Adrenal gland (tissue), 5 donors: ENCODE data around the gene TRIM64.
"Not testable (repeated sequence)": the region's sequence is repeated elsewhere in the genome, so short reads cannot be mapped to it uniquely, and the experiment has no call there.

Experiments used
- POLR2A ChIP-seq, 2 donors: fragments of 450-650 bp; IDR thresholded peaks; one replicate each; pipeline ENCODE4 v1.6.1; 2017; ENCODE audit warnings: antibody characterized with exemption in 2 of 2, mild to moderate bottlenecking in 2 of 2, moderate library complexity in 1 of 2
- TF ChIP-seq, protein P1 (sequence below), 6 experiments: fragments of 450-650 bp in 4 of 6; fragments of 200-600 bp in 2 of 6; sonication (generic) in 1 of 6; IDR thresholded peaks; 1 replicate in 5 of 6; 2 replicates in 1 of 6; pipeline versions ENCODE4 v1.5.1 to v1.8.0; 2016 to 2021; ENCODE audit warnings: antibody characterized with exemption in 6 of 6, mild to moderate bottlenecking in 2 of 6, moderate library complexity in 1 of 6
- donor health status: DM: no; HTN: no; CAD: no.

DNA sequence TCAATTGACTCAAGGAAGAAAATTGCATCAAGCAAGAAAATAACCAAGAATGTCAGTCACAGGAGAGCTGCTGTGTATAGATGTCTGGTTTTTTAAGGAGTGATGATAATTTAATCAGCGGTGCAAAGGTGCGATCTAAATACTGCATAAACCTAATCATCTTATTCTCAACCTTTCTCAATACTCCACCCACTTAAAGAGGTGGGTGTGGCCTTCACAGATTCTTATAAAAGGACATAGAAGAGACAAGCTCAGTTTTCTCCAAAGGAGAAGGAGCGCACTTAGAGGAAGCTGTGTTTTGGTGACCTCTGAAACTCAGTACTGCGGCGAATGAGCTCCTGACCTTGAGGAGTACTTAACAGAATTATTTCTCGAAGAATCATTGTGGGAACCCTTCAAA is 42.1 kb upstream of the TRIM64 start, which contains the start of gene TRIM49D2:
- TF ChIP-seq, protein P1, sequence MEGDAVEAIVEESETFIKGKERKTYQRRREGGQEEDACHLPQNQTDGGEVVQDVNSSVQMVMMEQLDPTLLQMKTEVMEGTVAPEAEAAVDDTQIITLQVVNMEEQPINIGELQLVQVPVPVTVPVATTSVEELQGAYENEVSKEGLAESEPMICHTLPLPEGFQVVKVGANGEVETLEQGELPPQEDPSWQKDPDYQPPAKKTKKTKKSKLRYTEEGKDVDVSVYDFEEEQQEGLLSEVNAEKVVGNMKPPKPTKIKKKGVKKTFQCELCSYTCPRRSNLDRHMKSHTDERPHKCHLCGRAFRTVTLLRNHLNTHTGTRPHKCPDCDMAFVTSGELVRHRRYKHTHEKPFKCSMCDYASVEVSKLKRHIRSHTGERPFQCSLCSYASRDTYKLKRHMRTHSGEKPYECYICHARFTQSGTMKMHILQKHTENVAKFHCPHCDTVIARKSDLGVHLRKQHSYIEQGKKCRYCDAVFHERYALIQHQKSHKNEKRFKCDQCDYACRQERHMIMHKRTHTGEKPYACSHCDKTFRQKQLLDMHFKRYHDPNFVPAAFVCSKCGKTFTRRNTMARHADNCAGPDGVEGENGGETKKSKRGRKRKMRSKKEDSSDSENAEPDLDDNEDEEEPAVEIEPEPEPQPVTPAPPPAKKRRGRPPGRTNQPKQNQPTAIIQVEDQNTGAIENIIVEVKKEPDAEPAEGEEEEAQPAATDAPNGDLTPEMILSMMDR (IDR thresholded peaks at IDR 0.05), result not testable (repeated sequence)
- TF ChIP-seq POLR2A (IDR thresholded peaks at IDR 0.05), result not testable (repeated sequence)
